ENCODE results near the gene ALDH18A1.

- TF ChIP-seq POLR2A (IDR thresholded peaks at IDR 0.05) (peak; percentile 94), CTCF (IDR thresholded peaks at IDR 0.05) (no peak)
Measured at GRCh38 chr10:95561177-95561863, 95.2 kb downstream of the ALDH18A1 start, which contains the start of gene SORBS1.
